Keratinocyte (primary cell): ENCODE data around the gene RYR2. TPM values are rescaled to one million over a fixed set of nuclear protein-coding genes. Genes with fewer than 3 reads are reported as not detected.

Experiments
- DNase-seq: peaks from one replicate; pipeline ENCODE4 v3.0.0-alpha.2; 2011; ENCODE audit warnings: low read depth, missing footprints, low spot score
- FAIRE-seq: peaks from 2 replicates; lab custom pipeline; 2011; peaks lifted over from hg19 to GRCh38; lab: Jason Lieb, UNC
- H2AFZ ChIP-seq: 2 replicates; pipeline ENCODE4 v1.6.0; 2012; ENCODE audit warnings: low read length, control low read depth, inconsistent platforms; ENCODE audit not compliant: control insufficient read depth
- H3K27ac ChIP-seq: 2 replicates; pipeline ENCODE4 v1.5.1; 2011; ENCODE audit warnings: low read length; ENCODE audit not compliant: control insufficient read depth, insufficient read depth
- H3K27me3 ChIP-seq: 3 replicates; pipeline ENCODE4 v1.6.0; 2011; ENCODE audit warnings: low read length; ENCODE audit not compliant: control insufficient read depth, insufficient read depth; ENCODE audit errors: extremely low read depth
- H3K36me3 ChIP-seq, 2 experiments: 2 replicates in 1 of 2; 3 replicates in 1 of 2; pipeline ENCODE4 v1.5.1; 2011; ENCODE audit warnings: low read length in 2 of 2, mild to moderate bottlenecking in 1 of 2; ENCODE audit not compliant: control insufficient read depth in 2 of 2, insufficient read depth in 2 of 2; ENCODE audit errors: extremely low read depth in 1 of 2
- H3K4me1 ChIP-seq: 3 replicates; pipeline ENCODE4 v1.5.1; 2011; ENCODE audit warnings: low read length; ENCODE audit not compliant: control insufficient read depth, insufficient read depth; ENCODE audit errors: extremely low read depth
- H3K4me2 ChIP-seq: 3 replicates; pipeline ENCODE4 v1.6.0; 2011; ENCODE audit warnings: low read depth, low read length; ENCODE audit not compliant: control insufficient read depth, insufficient read depth; ENCODE audit errors: extremely low read depth
- H3K4me3 ChIP-seq, 3 experiments: fragments of 200-600 bp in 1 of 3; sonication (generic) in 1 of 3; 2 replicates in 2 of 3; 3 replicates in 1 of 3; pipeline ENCODE4 v1.5.1; 2011 to 2016; ENCODE audit warnings: low read length in 3 of 3, mild to moderate bottlenecking in 3 of 3, control low read depth in 2 of 3, inconsistent platforms in 1 of 3, low read depth in 1 of 3, mixed read lengths in 1 of 3, mixed run types in 1 of 3, moderate library complexity in 1 of 3; ENCODE audit not compliant: control insufficient read depth in 2 of 3, insufficient read depth in 2 of 3; ENCODE audit errors: extremely low read depth in 1 of 3
- H3K79me2 ChIP-seq: 2 replicates; pipeline ENCODE4 v1.6.0; 2012; ENCODE audit warnings: low read length; ENCODE audit not compliant: control insufficient read depth, insufficient read depth
- H3K9ac ChIP-seq: 3 replicates; pipeline ENCODE4 v1.6.0; 2011; ENCODE audit warnings: low read length; ENCODE audit not compliant: control insufficient read depth, insufficient read depth; ENCODE audit errors: extremely low read depth
- H3K9me1 ChIP-seq: 3 replicates; pipeline ENCODE4 v1.6.0; 2011; ENCODE audit warnings: low read length; ENCODE audit not compliant: control insufficient read depth, insufficient read depth; ENCODE audit errors: extremely low read depth
- H3K9me3 ChIP-seq: 2 replicates; pipeline ENCODE4 v1.5.1; 2012; ENCODE audit warnings: low read depth, low read length; ENCODE audit not compliant: control insufficient read depth
- H4K20me1 ChIP-seq: 3 replicates; pipeline ENCODE4 v1.6.0; 2011; ENCODE audit warnings: low read length; ENCODE audit not compliant: control insufficient read depth, insufficient read depth; ENCODE audit errors: extremely low read depth
- EZH2 ChIP-seq: IDR thresholded peaks from one replicate; pipeline ENCODE4 v1.6.1; 2012; ENCODE audit warnings: inconsistent platforms, mild to moderate bottlenecking, low read length, moderate library complexity
- dilution Hi-C: fragments of 300-500 bp; cut with MboI; formaldehyde crosslinking; loops from one replicate; pipeline ENCODE4 v1.7.0; 2020; ENCODE audit warnings: low sequenced_read_pairs; ENCODE audit not compliant: extremely low pct_ligation_motif_present
- polyA plus RNA-seq, 5 experiments: library from polyadenylated mRNA; depleted of rRNA in 3 of 5; stranded (reverse) in 3 of 5; stranded (forward) in 1 of 5; unstranded in 1 of 5; fragments of >200 nt; gene quantifications; 1 replicate in 1 of 5; 2 replicates in 3 of 5; 3 replicates in 1 of 5; pipeline versions ENCODE4 v1.2.1 to v1.2.3, GENCODE V29; 2011 to 2012; ENCODE audit warnings: missing spikeins in 2 of 5, low read depth in 1 of 5, low replicate concordance in 1 of 5
- TF ChIP-seq, protein P1 (sequence below), 3 experiments: IDR thresholded peaks in 1 of 3; conservative IDR thresholded peaks in 1 of 3; optimal IDR thresholded peaks in 1 of 3; 2 replicates in 2 of 3; 3 replicates in 1 of 3; pipeline versions ENCODE3 to v1.5.1; 2011; ENCODE audit warnings: low read length in 3 of 3, mild to moderate bottlenecking in 3 of 3, moderate library complexity in 2 of 3, control low read depth in 1 of 3, inconsistent platforms in 1 of 3; ENCODE audit not compliant: insufficient read depth in 2 of 3; ENCODE audit errors: extremely low read depth in 1 of 3

Gene RYR2
- polyA plus RNA-seq, 1 donor (not counting 4 experiments of a cell fraction or from before 2014, with no cell fraction given), result 0.05 TPM

DNA sequence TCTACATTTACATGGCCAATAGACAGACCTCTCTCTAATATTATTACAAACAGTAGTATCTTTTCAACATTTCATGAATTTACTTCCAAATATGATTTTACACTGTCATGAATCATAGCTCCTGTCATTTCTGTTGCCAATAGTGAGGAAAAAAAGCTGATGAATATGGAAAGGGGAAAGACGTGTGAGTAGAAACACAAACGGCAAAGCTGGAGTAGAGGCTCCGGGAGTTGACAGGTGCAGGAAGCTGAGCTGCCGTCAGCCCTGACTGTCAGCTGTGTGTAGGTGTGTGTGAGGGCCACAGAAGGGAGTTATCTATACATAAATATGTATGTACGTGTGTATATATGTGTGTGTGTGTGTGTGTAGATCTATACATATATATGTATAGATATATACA lies 431.9 kb downstream of the RYR2 start:
- H3K36me3 ChIP-seq, result no peaks in the 10 kb centered on the region
- no peaks in the 10 kb centered on the region for H3K79me2 ChIP-seq
- no peaks in the 10 kb centered on the region for H3K9me3 ChIP-seq
- no peak overlapping the region for H3K4me3 ChIP-seq
- no peaks in the 10 kb centered on the region for H3K27me3 ChIP-seq
- TF ChIP-seq EZH2, result no peak
- TF ChIP-seq, protein P1, sequence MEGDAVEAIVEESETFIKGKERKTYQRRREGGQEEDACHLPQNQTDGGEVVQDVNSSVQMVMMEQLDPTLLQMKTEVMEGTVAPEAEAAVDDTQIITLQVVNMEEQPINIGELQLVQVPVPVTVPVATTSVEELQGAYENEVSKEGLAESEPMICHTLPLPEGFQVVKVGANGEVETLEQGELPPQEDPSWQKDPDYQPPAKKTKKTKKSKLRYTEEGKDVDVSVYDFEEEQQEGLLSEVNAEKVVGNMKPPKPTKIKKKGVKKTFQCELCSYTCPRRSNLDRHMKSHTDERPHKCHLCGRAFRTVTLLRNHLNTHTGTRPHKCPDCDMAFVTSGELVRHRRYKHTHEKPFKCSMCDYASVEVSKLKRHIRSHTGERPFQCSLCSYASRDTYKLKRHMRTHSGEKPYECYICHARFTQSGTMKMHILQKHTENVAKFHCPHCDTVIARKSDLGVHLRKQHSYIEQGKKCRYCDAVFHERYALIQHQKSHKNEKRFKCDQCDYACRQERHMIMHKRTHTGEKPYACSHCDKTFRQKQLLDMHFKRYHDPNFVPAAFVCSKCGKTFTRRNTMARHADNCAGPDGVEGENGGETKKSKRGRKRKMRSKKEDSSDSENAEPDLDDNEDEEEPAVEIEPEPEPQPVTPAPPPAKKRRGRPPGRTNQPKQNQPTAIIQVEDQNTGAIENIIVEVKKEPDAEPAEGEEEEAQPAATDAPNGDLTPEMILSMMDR (optimal IDR thresholded peaks at IDR 0.05 in 1 of 3, IDR thresholded peaks at IDR 0.05 in 1 of 3, conservative IDR thresholded peaks at IDR 0.05 in 1 of 3; ENCODE audit: extremely low read depth in 1 of 3, insufficient read depth in 2 of 3, low read length in 3 of 3), result no peak
- DNase-seq (no peak), FAIRE-seq (no peak)
- no peak overlapping the region for H2AFZ ChIP-seq
- H3K9me1 ChIP-seq, result no peaks in the 10 kb centered on the region
- H3K9ac ChIP-seq, result no peak overlapping the region
- H3K27ac ChIP-seq, result no peak overlapping the region
- dilution Hi-C loops, result no loop called here
- no peaks in the 10 kb centered on the region for H3K4me1 ChIP-seq
- no peak overlapping the region for H3K4me2 ChIP-seq
- no peaks in the 10 kb centered on the region for H4K20me1 ChIP-seq

DNA sequence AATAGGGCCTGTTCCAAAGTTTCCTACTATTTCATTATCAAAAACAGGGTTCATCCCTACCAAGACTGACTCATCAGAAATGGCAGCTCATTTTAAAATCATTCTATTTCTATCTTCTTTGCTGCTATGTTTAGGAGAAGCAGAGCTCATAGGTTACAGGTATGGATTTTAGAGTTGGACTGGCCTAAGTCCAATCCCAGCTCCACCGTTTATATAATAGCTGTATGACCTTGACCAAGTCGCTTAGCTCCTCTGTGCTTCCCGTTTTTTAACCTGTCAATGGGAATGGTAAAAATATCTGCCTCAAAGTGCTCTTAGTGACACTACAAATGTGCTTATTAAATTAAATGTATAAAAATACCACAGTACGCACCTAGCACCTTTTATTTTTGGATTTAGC lies 436.1 kb downstream of the RYR2 start:
- DNase-seq (no peak), FAIRE-seq (no peak)
- Histone ChIP-seq H3K4me2 (no peak overlapping the region), H3K9ac (no peak overlapping the region), H4K20me1 (no peaks in the 10 kb centered on the region), H3K9me3 (no peaks in the 10 kb centered on the region), H3K4me1 (no peaks in the 10 kb centered on the region), H3K9me1 (no peaks in the 10 kb centered on the region), H3K4me3 (no peak overlapping the region), H3K36me3 (no peaks in the 10 kb centered on the region), H3K27me3 (no peaks in the 10 kb centered on the region), H3K27ac (no peak overlapping the region), H3K79me2 (no peaks in the 10 kb centered on the region), H2AFZ (no peak overlapping the region)
- dilution Hi-C loops, result no loop called here
- TF ChIP-seq, protein P1 (optimal IDR thresholded peaks at IDR 0.05 in 1 of 3, IDR thresholded peaks at IDR 0.05 in 1 of 3, conservative IDR thresholded peaks at IDR 0.05 in 1 of 3; ENCODE audit: extremely low read depth in 1 of 3, insufficient read depth in 2 of 3, low read length in 3 of 3), result no peak
- TF ChIP-seq EZH2, result no peak
